HepG2 (cell line): ENCODE results near the gene SNX3. TPM values are rescaled to one million over a fixed set of nuclear protein-coding genes. Genes with fewer than 3 reads are reported as not detected.

Experiments
- ATAC-seq: fragments of 200-7000 bp; cut with Tn5 transposase; 3 replicates; pipeline ENCODE4 v1.9.1; 2020; ENCODE audit warnings: mild to moderate bottlenecking, moderate library complexity
- BruUV-seq: library from RNA; stranded (reverse); fragments of 400-500 nt; replicated peaks from 2 replicates; lab custom pipeline; 2021; lab: Mats Ljungman, UMichigan
- CTCF ChIA-PET: fragments of 300-600 bp; formaldehyde crosslinking; extraction: SDS; loops from one replicate; lab custom pipeline; 2021; ENCODE audit warnings: low total read pairs, inconsistent platforms, low intra/inter-chr PET ratio; lab: Yijun Ruan, JAX
- POLR2A ChIA-PET: fragments of 350-600 bp; sonication (Branson Sonifier 250); formaldehyde crosslinking; loops from one replicate; lab custom pipeline; 2020; ENCODE audit warnings: antibody characterized with exemption, inconsistent platforms; lab: Yijun Ruan, JAX
- DNase-seq: peaks from one replicate; pipeline ENCODE4 v3.0.0-alpha.2; 2015; ENCODE audit warnings: low spot score
- FAIRE-seq: peaks from 3 replicates; lab custom pipeline; 2011; peaks lifted over from hg19 to GRCh38; lab: Jason Lieb, UNC
- H2AFZ ChIP-seq: one replicate; pipeline ENCODE4 v1.6.1; 2011; ENCODE audit warnings: low read length, inconsistent platforms
- H3K27ac ChIP-seq: fragments of 300-600 bp; 3 replicates; pipeline ENCODE4 v1.8.0; 2011; ENCODE audit warnings: mixed run types, mild to moderate bottlenecking, mixed read lengths, low read length, inconsistent platforms; ENCODE audit not compliant: insufficient read depth; ENCODE audit errors: extremely low read length
- H3K27me3 ChIP-seq, 2 experiments: fragments of 200-600 bp in 1 of 2; 2 replicates in 1 of 2; 3 replicates in 1 of 2; pipeline versions ENCODE4 v1.6.0 to v1.8.0; 2011; ENCODE audit warnings: low read length in 2 of 2, mild to moderate bottlenecking in 2 of 2, moderate library complexity in 2 of 2, inconsistent platforms in 1 of 2; ENCODE audit not compliant: insufficient read depth in 2 of 2, control insufficient read depth in 1 of 2
- H3K36me3 ChIP-seq, 2 experiments: fragments of 200-600 bp in 1 of 2; replicated peaks in 1 of 2; 2 replicates in 1 of 2; 3 replicates in 1 of 2; pipeline versions ENCODE4 v1.5.1 to v1.8.0; 2011; ENCODE audit warnings: low read length in 2 of 2, inconsistent platforms in 1 of 2; ENCODE audit not compliant: insufficient read depth in 2 of 2, control insufficient read depth in 1 of 2
- H3K4me1 ChIP-seq: 2 replicates; pipeline ENCODE4 v1.5.1; 2012; ENCODE audit warnings: low read length, inconsistent platforms; ENCODE audit not compliant: insufficient read depth
- H3K4me2 ChIP-seq: 2 replicates; pipeline ENCODE4 v1.6.0; 2011; ENCODE audit warnings: low read depth, low read length, inconsistent platforms
- H3K4me3 ChIP-seq, 3 experiments: fragments of 200-600 bp in 1 of 3; sonication (generic), shearing (Covaris generic) in 1 of 3; replicated peaks in 1 of 3; 2 replicates each; pipeline ENCODE4 v1.5.1; 2011 to 2016; ENCODE audit warnings: low read length in 3 of 3, inconsistent platforms in 2 of 3, low read depth in 2 of 3, mild to moderate bottlenecking in 2 of 3, control low read depth in 1 of 3, mixed read lengths in 1 of 3; ENCODE audit not compliant: insufficient read depth in 1 of 3
- H3K79me2 ChIP-seq: one replicate; pipeline ENCODE4 v1.6.1; 2011; ENCODE audit warnings: low read length, inconsistent platforms; ENCODE audit not compliant: insufficient read depth
- H3K9ac ChIP-seq: 2 replicates; pipeline ENCODE4 v1.6.0; 2011; ENCODE audit warnings: mild to moderate bottlenecking, low read depth, low read length, inconsistent platforms; ENCODE audit not compliant: insufficient read depth
- H3K9me3 ChIP-seq: 2 replicates; pipeline ENCODE4 v1.5.1; 2012; ENCODE audit warnings: mild to moderate bottlenecking, low read length
- H4K20me1 ChIP-seq: 2 replicates; pipeline ENCODE4 v1.6.0; 2011; ENCODE audit warnings: inconsistent platforms, mild to moderate bottlenecking, low read length, moderate library complexity; ENCODE audit not compliant: insufficient read depth
- JARID2 ChIP-seq: sonication (generic); formaldehyde crosslinking; IDR thresholded peaks from 2 replicates; pipeline ENCODE4 v1.8.1; 2023; ENCODE audit warnings: missing genetic modification reagents, inconsistent platforms; ENCODE audit not compliant: insufficient replicate concordance
- MTF1 ChIP-seq: sonication (generic); formaldehyde crosslinking; IDR thresholded peaks from 2 replicates; pipeline ENCODE4 v1.5.0; 2020; ENCODE audit warnings: missing genetic modification reagents
- SIX1 ChIP-seq: sonication (generic); formaldehyde crosslinking; IDR thresholded peaks from 2 replicates; pipeline ENCODE4 v1.4.0; 2020; ENCODE audit warnings: missing genetic modification reagents, borderline replicate concordance
- ZHX1 ChIP-seq: sonication (generic); formaldehyde crosslinking; IDR thresholded peaks from 2 replicates; pipeline ENCODE4 v1.8.1; 2022; ENCODE audit warnings: low read depth, mild to moderate bottlenecking, missing genetic modification reagents
- ZNF282 ChIP-seq: fragments of 450-650 bp; IDR thresholded peaks from 2 replicates; pipeline ENCODE4 v1.6.1; 2018; ENCODE audit not compliant: partially characterized antibody
- ZNF3 ChIP-seq: IDR thresholded peaks from 2 replicates; pipeline ENCODE4 v1.7.0; 2017; ENCODE audit warnings: inconsistent platforms
- ZNF547 ChIP-seq: sonication (generic); formaldehyde crosslinking; IDR thresholded peaks from 2 replicates; pipeline ENCODE4 v1.5.1; 2020; ENCODE audit warnings: mild to moderate bottlenecking, missing genetic modification reagents
- ZNF567 ChIP-seq: sonication (generic); formaldehyde crosslinking; IDR thresholded peaks from 2 replicates; pipeline ENCODE4 v1.8.1; 2023; ENCODE audit warnings: mild to moderate bottlenecking, missing genetic modification reagents, borderline replicate concordance
- ZNF660 ChIP-seq: sonication (generic); formaldehyde crosslinking; IDR thresholded peaks from 2 replicates; pipeline ENCODE4 v1.5.1; 2020; ENCODE audit warnings: mild to moderate bottlenecking, low read depth, missing genetic modification reagents, borderline replicate concordance
- WGBS: methylation state at CpG from one replicate; pipeline ENCODE4 v1.1.6; 2017; ENCODE audit warnings: low lambda C conversion rate; 5-methylcytosine and 5-hydroxymethylcytosine counted together
- in situ Hi-C: cut with HindIII; loops from 2 replicates; pipeline ENCODE4 v1.10.0; 2017; ENCODE audit warnings: low pct_unique_long_range_greater_than_20kb; ENCODE audit not compliant: extremely low pct_ligation_motif_present
- intact Hi-C: fragments of 100-400 bp; cut with micrococcal nuclease; formaldehyde crosslinking; loops from one replicate; pipeline ENCODE4 v1.10.0; 2022; ENCODE audit not compliant: unreplicated experiment
- polyA plus RNA-seq, 8 experiments: library from polyadenylated mRNA; depleted of rRNA in 3 of 8; stranded (reverse) in 7 of 8; unstranded in 1 of 8; fragments of >200 nt; fragmentation: Illumina TruSeq in 4 of 8; extraction: Trizol in 4 of 8; gene quantifications; 2 replicates each; pipeline versions ENCODE4 v1.2.1 to v1.2.3, GENCODE V29; 2011 to 2016; ENCODE audit warnings: low read depth in 4 of 8, missing spikeins in 1 of 8, mixed read lengths in 1 of 8; ENCODE audit not compliant: insufficient read depth in 1 of 8
- total RNA-seq, 5 experiments: library from RNA; depleted of rRNA; stranded (reverse); fragments of >200 nt; fragmentation: Illumina TruSeq; extraction: Trizol; gene quantifications; 2 replicates each; pipeline ENCODE4 v1.2.3, GENCODE V29; 2016; ENCODE audit warnings: low read depth in 1 of 5

SNX3 gene
- total and polyA plus RNA-seq, 2 of the 13 experiments (the other 11 are each of a cell fraction or from before 2014, with no cell fraction given): 84.9 to 226 TPM

- FAIRE-seq: no peak
- H3K4me3 ChIP-seq: no peak overlapping the region
- ChIA-PET CTCF (no interaction called here), POLR2A (no interaction called here)
- no TSS peak for BruUV-seq
- no peaks in the 10 kb centered on the region for H3K27me3 ChIP-seq
- intact Hi-C loops: no loop called here
- TF ChIP-seq ZNF660 (CRISPR knock-in tag) (no peak), JARID2 (CRISPR knock-in tag) (no peak), ZHX1 (no peak), ZNF282 (no peak), MTF1 (CRISPR knock-in tag) (no peak), SIX1 (CRISPR knock-in tag) (no peak), ZNF547 (CRISPR knock-in tag) (no peak), ZNF3 (CRISPR knock-in tag) (no peak), ZNF567 (CRISPR knock-in tag) (no peak)
- no peaks in the 10 kb centered on the region for H3K4me1 ChIP-seq
- no peak overlapping the region for H2AFZ ChIP-seq
- H3K9me3 ChIP-seq: no peaks in the 10 kb centered on the region
- H3K27ac ChIP-seq: no peak overlapping the region
- no peak overlapping the region for H3K9ac ChIP-seq
- in situ Hi-C loops: no loop called here
- WGBS: 26% methylated on average over 3 of the region's 3 CpGs
- no peak for ATAC-seq
- no peak overlapping the region for H3K4me2 ChIP-seq
- DNase-seq: no peak
- H3K79me2 ChIP-seq: no peaks in the 10 kb centered on the region
- no peaks in the 10 kb centered on the region for H4K20me1 ChIP-seq
- H3K36me3 ChIP-seq: no peaks in the 10 kb centered on the region
Measured at GRCh38 chr6:108287373-108287772, 26.5 kb upstream of the SNX3 start.
